Ishikawa (cell line): Measurements from ENCODE around the gene INS.
A peak's percentile ranks its signal among the peaks of the same experiment; 100 is the strongest.

Experiments
- CEBPB ChIP-seq: IDR thresholded peaks from 2 replicates; pipeline ENCODE4 v1.6.1; 2012
- CREB1 ChIP-seq: IDR thresholded peaks from 2 replicates; pipeline ENCODE4 v1.6.1; 2012; ENCODE audit warnings: low read depth
- EP300 ChIP-seq: IDR thresholded peaks from 2 replicates; pipeline ENCODE4 v1.6.1; 2012; ENCODE audit warnings: borderline replicate concordance
- FOXM1 ChIP-seq: IDR thresholded peaks from 2 replicates; pipeline ENCODE4 v1.6.1; 2012; ENCODE audit warnings: low read depth, borderline replicate concordance
- MAX ChIP-seq: IDR thresholded peaks from 2 replicates; pipeline ENCODE4 v1.6.1; 2012
- NFIC ChIP-seq: IDR thresholded peaks from 2 replicates; pipeline ENCODE4 v1.6.1; 2012
- RAD21 ChIP-seq: IDR thresholded peaks from 2 replicates; pipeline ENCODE4 v1.6.1; 2012; ENCODE audit warnings: low read depth
- TAF1 ChIP-seq: IDR thresholded peaks from 2 replicates; pipeline ENCODE4 v1.6.1; 2012; ENCODE audit warnings: low read depth, mild to moderate bottlenecking
- TCF12 ChIP-seq: IDR thresholded peaks from 2 replicates; pipeline ENCODE4 v1.6.1; 2012; ENCODE audit warnings: low read depth
- TEAD4 ChIP-seq: IDR thresholded peaks from 2 replicates; pipeline ENCODE4 v1.6.1; 2012
- USF1 ChIP-seq: IDR thresholded peaks from 2 replicates; pipeline ENCODE4 v1.6.1; 2012
- YY1 ChIP-seq: IDR thresholded peaks from 2 replicates; pipeline ENCODE4 v1.6.1; 2012; ENCODE audit warnings: low read depth

- no peak for TF ChIP-seq MAX
- TF ChIP-seq YY1: no peak
- peak; percentile 85 for TF ChIP-seq RAD21
- TF ChIP-seq CEBPB: peak; percentile 63; the same call in 1 of the 2 replicates
- no peak for TF ChIP-seq TEAD4
- TF ChIP-seq FOXM1: no peak
- no peak for TF ChIP-seq TAF1
- no peak for TF ChIP-seq TCF12
- no peak for TF ChIP-seq NFIC
- TF ChIP-seq USF1: no peak
- no peak for TF ChIP-seq EP300
- no peak for TF ChIP-seq CREB1
These were observed 9.3 kb downstream of the INS start for GRCh38 chr11:2151500-2152257.
